SK-N-SH (cell line): ENCODE data around the gene GRK5. TPM values are rescaled to one million over a fixed set of nuclear protein-coding genes. Genes with fewer than 3 reads are reported as not detected.

Experiments used
- CTCF ChIA-PET: fragments of 300-600, 350-600 bp; formaldehyde crosslinking; extraction: SDS; loops from one replicate; lab custom pipeline; 2021; lab: Yijun Ruan, JAX
- POLR2A ChIA-PET: fragments of 350-600 bp; sonication (Branson Sonifier 250); formaldehyde crosslinking; extraction: SDS; loops from one replicate; lab custom pipeline; 2020; ENCODE audit warnings: antibody characterized with exemption, inconsistent platforms; lab: Yijun Ruan, JAX
- DNase-seq: peaks from one replicate; pipeline ENCODE4 v3.0.0; 2012
- H2AFZ ChIP-seq: fragments of 200-600 bp; sonication (generic); 2 replicates; pipeline ENCODE4 v1.8.1; 2016; ENCODE audit warnings: antibody characterized with exemption, mild to moderate bottlenecking, low read depth
- H3F3A ChIP-seq: fragments of 200-600 bp; sonication (generic); replicated peaks from 2 replicates; pipeline ENCODE3; 2016; ENCODE audit warnings: antibody characterized with exemption, mild to moderate bottlenecking; ENCODE audit not compliant: insufficient read depth
- H3K27ac ChIP-seq, 2 experiments: fragments of 200-500 bp in 1 of 2; fragments of 200-600 bp in 1 of 2; sonication (Bioruptor generic) in 1 of 2; sonication (generic), shearing (Covaris generic) in 1 of 2; 2 replicates each; pipeline versions ENCODE4 v1.5.1 to v1.6.1; 2014 to 2016; ENCODE audit warnings: low read depth in 2 of 2, inconsistent platforms in 1 of 2, low read length in 1 of 2, mild to moderate bottlenecking in 1 of 2, mixed read lengths in 1 of 2
- H3K27me3 ChIP-seq: fragments of 200-600 bp; sonication (generic), shearing (Covaris generic); 2 replicates; pipeline ENCODE4 v1.6.1; 2016; ENCODE audit warnings: mixed run types; ENCODE audit not compliant: insufficient read depth
- H3K36me3 ChIP-seq, 2 experiments: fragments of 200-500 bp in 1 of 2; fragments of 200-600 bp in 1 of 2; sonication (Bioruptor generic) in 1 of 2; sonication (generic) in 1 of 2; replicated peaks in 1 of 2; 2 replicates each; pipeline versions ENCODE3 to v1.5.1; 2014 to 2016; ENCODE audit warnings: low read length in 1 of 2, mild to moderate bottlenecking in 1 of 2; ENCODE audit not compliant: insufficient read depth in 2 of 2, control insufficient read depth in 1 of 2
- H3K4me1 ChIP-seq, 2 experiments: fragments of 200-500 bp in 1 of 2; fragments of 200-600 bp in 1 of 2; sonication (Bioruptor generic) in 1 of 2; sonication (generic), shearing (Covaris generic) in 1 of 2; 2 replicates each; pipeline versions ENCODE4 v1.5.1 to v1.6.1; 2014 to 2016; ENCODE audit warnings: low read depth in 1 of 2, low read length in 1 of 2, mixed run types in 1 of 2; ENCODE audit not compliant: insufficient read depth in 2 of 2, control insufficient read depth in 1 of 2
- H3K4me2 ChIP-seq: fragments of 200-600 bp; sonication (generic), shearing (Covaris generic); 2 replicates; pipeline ENCODE4 v1.6.1; 2017; ENCODE audit warnings: mixed run types
- H3K4me3 ChIP-seq, 2 experiments: fragments of 200-500 bp in 1 of 2; fragments of 200-600 bp in 1 of 2; sonication (Bioruptor generic) in 1 of 2; sonication (generic), shearing (Covaris generic) in 1 of 2; 2 replicates each; pipeline versions ENCODE4 v1.5.1 to v1.8.1; 2014 to 2016; ENCODE audit warnings: low read depth in 2 of 2, inconsistent platforms in 1 of 2, low read length in 1 of 2, mild to moderate bottlenecking in 1 of 2, mixed read lengths in 1 of 2, moderate library complexity in 1 of 2
- H3K79me2 ChIP-seq: fragments of 200-600 bp; sonication (generic); 2 replicates; pipeline ENCODE4 v1.8.1; 2017; ENCODE audit warnings: mild to moderate bottlenecking; ENCODE audit not compliant: insufficient read depth
- H3K9ac ChIP-seq: fragments of 200-600 bp; sonication (generic); 2 replicates; pipeline ENCODE4 v1.6.1; 2017; ENCODE audit warnings: mixed run types
- H3K9me2 ChIP-seq: fragments of 200-600 bp; sonication (generic); 2 replicates; pipeline ENCODE4 v1.6.1; 2017; ENCODE audit warnings: mixed run types
- H3K9me3 ChIP-seq: fragments of 200-600 bp; sonication (generic); 2 replicates; pipeline ENCODE4 v1.6.1; 2017; ENCODE audit warnings: mixed run types, mild to moderate bottlenecking, moderate library complexity
- H4K20me1 ChIP-seq: fragments of 200-600 bp; sonication (generic); 2 replicates; pipeline ENCODE4 v1.6.1; 2017; ENCODE audit warnings: mild to moderate bottlenecking, mixed run types; ENCODE audit not compliant: insufficient read depth
- ELF1 ChIP-seq: IDR thresholded peaks from 2 replicates; pipeline ENCODE4 v1.4.0; 2012
- EP300 ChIP-seq, 2 experiments: IDR thresholded peaks; 2 replicates each; pipeline versions ENCODE4 v1.4.0 to v1.6.1; 2012; ENCODE audit warnings: borderline replicate concordance in 1 of 2, low read depth in 1 of 2, low read length in 1 of 2
- EZH2phosphoT487 ChIP-seq: fragments of 200-600 bp; sonication (generic); IDR thresholded peaks from 2 replicates; pipeline ENCODE4 v1.6.1; 2017; ENCODE audit warnings: low read depth, mixed run types, mild to moderate bottlenecking, antibody characterized with exemption, moderate library complexity, borderline replicate concordance
- FOSL2 ChIP-seq: IDR thresholded peaks from 2 replicates; pipeline ENCODE4 v1.4.0; 2012; ENCODE audit warnings: low read depth, mild to moderate bottlenecking, moderate library complexity, borderline replicate concordance
- FOXJ3 ChIP-seq: sonication (generic); formaldehyde crosslinking; IDR thresholded peaks from 2 replicates; pipeline ENCODE4 v1.5.1; 2020; ENCODE audit warnings: mild to moderate bottlenecking, missing genetic modification reagents
- GATA2 ChIP-seq: sonication (generic); formaldehyde crosslinking; IDR thresholded peaks from 2 replicates; pipeline ENCODE4 v1.5.0; 2020; ENCODE audit warnings: mild to moderate bottlenecking, missing genetic modification reagents
- IRF3 ChIP-seq: fragments of 150-350 bp; IDR thresholded peaks from 2 replicates; pipeline ENCODE4 v1.6.1; 2016; ENCODE audit warnings: mild to moderate bottlenecking, low read depth, low read length
- JUND ChIP-seq: IDR thresholded peaks from 2 replicates; pipeline ENCODE4 v1.4.0; 2012
- MEF2A ChIP-seq: IDR thresholded peaks from 2 replicates; pipeline ENCODE4 v1.4.0; 2012; ENCODE audit warnings: low read depth, borderline replicate concordance
- NFIC ChIP-seq: IDR thresholded peaks from 2 replicates; pipeline ENCODE4 v1.4.0; 2012; ENCODE audit warnings: borderline replicate concordance
- RCOR1 ChIP-seq: fragments of 150-350 bp; IDR thresholded peaks from 2 replicates; pipeline ENCODE4 v1.6.1; 2017; ENCODE audit warnings: antibody characterized with exemption, low read length
- RFX5 ChIP-seq: IDR thresholded peaks from 2 replicates; pipeline ENCODE4 v1.6.1; 2012; ENCODE audit warnings: mild to moderate bottlenecking, improper control_type of control experiment, low read length
- RXRA ChIP-seq: IDR thresholded peaks from 2 replicates; pipeline ENCODE4 v1.4.0; 2012; ENCODE audit warnings: low read depth, mild to moderate bottlenecking, borderline replicate concordance
- SIN3A ChIP-seq: IDR thresholded peaks from 2 replicates; pipeline ENCODE4 v1.6.1; 2012; ENCODE audit warnings: low read depth, mild to moderate bottlenecking, low read length, moderate library complexity, borderline replicate concordance
- TCF12 ChIP-seq: IDR thresholded peaks from 2 replicates; pipeline ENCODE4 v1.4.0; 2012
- USF1 ChIP-seq: IDR thresholded peaks from 2 replicates; pipeline ENCODE4 v1.4.0; 2012; ENCODE audit warnings: low read depth, borderline replicate concordance
- USF2 ChIP-seq: fragments of 150-350 bp; IDR thresholded peaks from 2 replicates; pipeline ENCODE4 v1.6.1; 2017; ENCODE audit warnings: antibody characterized with exemption, low read length, low read depth, borderline replicate concordance
- ZBTB33 ChIP-seq: IDR thresholded peaks from 2 replicates; pipeline ENCODE4 v1.4.0; 2012; ENCODE audit warnings: low read depth, borderline replicate concordance
- WGBS: methylation state at CpG from one replicate; pipeline ENCODE4 v1.1.6; 2017; ENCODE audit warnings: low lambda C conversion rate; 5-methylcytosine and 5-hydroxymethylcytosine counted together
- polyA plus RNA-seq, 3 experiments: library from polyadenylated mRNA; depleted of rRNA; stranded (reverse); fragments of >200 nt; gene quantifications; 2 replicates each; pipeline ENCODE4 v1.2.3, GENCODE V29; 2012

GRK5 gene
- polyA plus RNA-seq, 1 of the 3 experiments (the other 2 are of a cell fraction), result 12.1 TPM

GRCh38 chr10:119349341-119349740 is 142.0 kb downstream of the GRK5 start:
- CTCF ChIA-PET, result interaction anchor here (0.8 to 2.2 kb wide), 4 partner anchors 16 to 142 kb away, joined by 4 to 7 read pairs (median 5); partner anchors contain the start of gene GRK5

More at GRCh38 chr10:119349341-119349740, 142.0 kb downstream of the GRK5 start:
- H3K27me3 ChIP-seq, result no peaks in the 10 kb centered on the region
- no peaks in the 10 kb centered on the region for H3K9me3 ChIP-seq
- WGBS, result 60% methylated on average over 1 of the region's 5 CpGs
- H3K4me1 ChIP-seq, result peaks cover 0 to 25% of the 10 kb centered on the region in 2 experiments; a peak in 2 of 4 replicates
- H3K79me2 ChIP-seq, result no peaks in the 10 kb centered on the region
- no peak overlapping the region for H3K4me3 ChIP-seq
- H3K9me2 ChIP-seq, result no peaks in the 10 kb centered on the region
- POLR2A ChIA-PET, result no interaction called here
- H3K36me3 ChIP-seq, result no peaks in the 10 kb centered on the region
- no peaks in the 10 kb centered on the region for H3F3A ChIP-seq
- no peak for TF ChIP-seq ZBTB33
- TF ChIP-seq JUND, result no peak
- TF ChIP-seq GATA2 (CRISPR knock-in tag), result no peak
- no peak for TF ChIP-seq USF1
- TF ChIP-seq USF2, result no peak
- TF ChIP-seq RFX5, result no peak
- no peak for TF ChIP-seq EP300 (IDR thresholded peaks at IDR 0.05; ENCODE audit: borderline replicate concordance in 1 of 2, low read depth in 1 of 2, low read length in 1 of 2)
- no peak for TF ChIP-seq NFIC
- TF ChIP-seq EZH2phosphoT487, result no peak
- no peak for TF ChIP-seq RXRA
- no peak for TF ChIP-seq FOSL2
- no peak for TF ChIP-seq FOXJ3
- TF ChIP-seq IRF3, result no peak
- no peak for TF ChIP-seq ELF1
- no peak for TF ChIP-seq SIN3A
- no peak for TF ChIP-seq MEF2A
- TF ChIP-seq TCF12, result no peak
- no peak for TF ChIP-seq RCOR1
- no peaks in the 10 kb centered on the region for H4K20me1 ChIP-seq
- H2AFZ ChIP-seq, result no peak overlapping the region
- DNase-seq, result no peak
- no peak overlapping the region for H3K9ac ChIP-seq
- H3K4me2 ChIP-seq, result no peak overlapping the region
- H3K27ac ChIP-seq, result no peak overlapping the region
